NCI-H524 (cell line): ENCODE results near the gene IRAK1BP1.
"Not testable (repeated sequence)": the region's sequence is repeated elsewhere in the genome, so short reads cannot be mapped to it uniquely, and the experiment has no call there.

Experiments used
- DNase-seq, 2 experiments: peaks; one replicate each; lab custom pipeline; 2025; lab: John Stamatoyannopoulos, UW

IRAK1BP1 gene

GRCh38 chr6:78889901-78890300 is 22.6 kb downstream of the IRAK1BP1 start:
- not testable (repeated sequence) for DNase-seq

DNA sequence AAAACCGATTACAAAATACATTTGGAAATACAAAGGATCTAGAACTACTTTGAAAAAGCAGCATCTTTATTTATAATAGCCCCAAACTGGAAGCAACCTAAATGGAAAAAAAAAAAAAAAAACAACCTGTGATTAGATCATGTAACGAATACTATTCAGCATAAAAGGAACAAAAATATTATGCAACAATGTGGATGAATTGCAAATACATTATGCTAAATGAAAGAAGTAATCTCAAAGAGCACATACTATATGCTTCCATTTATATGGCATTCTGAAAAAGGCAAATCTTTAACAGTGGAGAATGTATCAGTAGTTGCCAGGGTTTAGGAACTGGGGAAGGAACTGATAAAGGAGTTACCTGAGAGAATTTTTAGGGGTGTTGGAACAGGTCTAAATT is 28.9 kb downstream of the IRAK1BP1 start:
- no peak for DNase-seq

- no peak for DNase-seq
These were observed 41.3 kb downstream of the IRAK1BP1 start for GRCh38 chr6:78908621-78909020.

DNA sequence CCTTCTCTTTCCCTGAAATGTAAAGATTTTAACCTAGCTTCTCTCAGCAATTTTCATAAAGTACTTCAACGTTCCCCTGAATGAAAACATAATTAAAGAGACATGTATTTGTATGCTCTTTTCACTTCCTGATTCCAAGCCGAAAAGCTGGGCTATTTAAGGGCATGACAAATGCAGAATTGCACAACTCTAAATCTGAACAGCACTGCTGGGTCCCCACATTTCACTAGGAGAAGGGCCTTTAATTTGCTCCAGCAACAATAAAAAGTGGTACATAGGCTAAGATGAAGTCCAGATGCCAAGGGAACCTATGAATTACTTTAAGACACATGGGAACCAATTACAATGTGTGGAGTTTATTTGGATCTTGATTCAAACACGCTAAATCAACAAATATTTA is 42.0 kb downstream of the IRAK1BP1 start:
- no peak for DNase-seq

DNA sequence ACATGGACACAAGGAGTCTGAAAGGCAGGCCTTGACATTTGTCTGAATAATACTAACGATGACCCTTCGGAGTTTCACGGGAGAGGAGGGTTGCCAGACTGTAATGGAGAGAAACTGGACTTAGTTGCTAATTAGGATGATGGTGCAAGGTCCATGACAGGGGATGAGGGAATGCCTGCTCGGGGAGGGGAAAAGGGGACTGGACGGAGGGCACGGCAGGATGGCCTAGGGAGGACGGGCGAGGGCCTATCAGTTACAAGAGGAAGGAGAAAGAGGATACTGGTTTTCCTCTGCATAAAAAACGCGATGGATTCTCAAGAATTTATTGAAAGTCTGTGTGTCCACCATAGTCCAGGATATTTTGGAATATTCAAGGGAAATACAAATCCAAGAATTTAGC is 42.7 kb downstream of the IRAK1BP1 start:
- no peak for DNase-seq

- DNase-seq = no peak
These were observed 43.3 kb downstream of the IRAK1BP1 start for GRCh38 chr6:78910591-78911171.

DNA sequence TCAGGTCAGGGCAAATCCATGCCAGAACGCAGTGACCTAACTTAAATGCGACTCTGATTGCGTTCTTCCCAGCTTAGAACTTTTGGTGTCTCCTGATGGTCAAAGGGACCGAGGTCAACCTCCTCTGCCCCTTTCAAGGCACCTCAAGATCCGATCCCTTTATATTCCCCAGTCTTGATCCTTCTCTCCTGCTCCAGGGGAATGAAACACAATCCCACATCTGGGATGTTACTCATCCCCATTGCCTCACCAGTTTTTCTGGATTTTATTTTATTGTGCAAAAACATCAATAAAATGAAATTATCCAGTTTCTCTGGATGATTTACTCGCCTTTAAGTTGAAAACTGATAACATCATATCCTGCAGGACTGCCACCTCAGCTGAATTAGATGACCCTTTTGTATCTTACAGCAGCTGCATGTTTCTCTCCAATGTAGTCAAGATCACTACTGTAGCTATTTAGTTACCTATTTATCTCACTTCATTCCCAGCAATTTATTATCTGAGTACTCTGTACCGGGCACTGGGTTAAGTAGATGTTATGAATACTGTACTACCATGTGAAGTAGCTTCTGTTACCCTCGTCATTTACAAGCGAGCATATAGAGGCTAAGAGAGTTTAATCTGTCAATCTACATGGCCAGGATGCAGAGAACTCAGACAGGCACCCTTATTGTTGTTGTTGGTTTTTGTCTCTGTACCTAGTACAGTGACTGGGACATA is 44.0 kb downstream of the IRAK1BP1 start:
- no peak for DNase-seq

DNA sequence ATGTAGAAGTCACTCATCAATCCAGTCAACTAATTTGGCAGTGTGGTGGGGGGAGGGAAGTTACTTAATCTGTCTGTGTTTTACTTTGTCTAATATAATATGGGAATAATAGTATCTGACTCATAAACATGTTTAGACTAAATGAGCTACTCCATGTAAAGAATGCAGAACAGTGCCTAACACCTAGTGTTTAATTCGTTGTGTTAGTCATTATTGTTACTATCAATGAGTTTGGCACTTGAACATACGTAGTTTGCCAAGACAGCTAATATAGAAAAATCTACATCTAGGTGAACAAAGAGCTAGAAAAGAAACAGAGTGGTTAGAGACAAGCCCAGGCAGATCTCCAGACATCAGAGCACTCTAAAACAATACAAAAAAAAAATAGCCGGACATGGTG is 49.1 kb downstream of the IRAK1BP1 start:
- no peak for DNase-seq

DNA sequence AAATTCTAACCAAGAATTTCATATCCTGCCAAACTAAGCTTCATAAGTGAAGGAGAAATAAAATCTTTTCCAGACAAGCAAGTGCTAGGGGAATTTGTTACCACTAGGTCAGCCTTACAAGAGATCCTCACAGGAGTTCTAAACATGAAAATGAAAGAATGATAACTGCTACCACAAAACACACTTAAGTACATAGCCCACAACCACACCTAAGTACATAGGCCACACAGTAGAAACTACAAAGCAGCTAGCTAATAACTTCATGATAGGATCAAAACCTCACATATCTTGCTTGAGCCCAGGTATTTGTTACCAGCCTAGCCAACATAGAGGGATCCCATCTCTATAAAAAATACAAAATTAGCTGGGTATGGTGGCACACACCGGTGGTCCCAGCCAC is 50.4 kb downstream of the IRAK1BP1 start:
- no peak for DNase-seq

GRCh38 chr6:78921168-78921567 is 53.8 kb downstream of the IRAK1BP1 start:
- DNase-seq = not testable (repeated sequence)

- DNase-seq = no peak
These were observed 58.0 kb downstream of the IRAK1BP1 start for GRCh38 chr6:78925317-78925716.

- DNase-seq = no peak
These were observed 68.2 kb downstream of the IRAK1BP1 start for GRCh38 chr6:78935553-78935952.

DNA sequence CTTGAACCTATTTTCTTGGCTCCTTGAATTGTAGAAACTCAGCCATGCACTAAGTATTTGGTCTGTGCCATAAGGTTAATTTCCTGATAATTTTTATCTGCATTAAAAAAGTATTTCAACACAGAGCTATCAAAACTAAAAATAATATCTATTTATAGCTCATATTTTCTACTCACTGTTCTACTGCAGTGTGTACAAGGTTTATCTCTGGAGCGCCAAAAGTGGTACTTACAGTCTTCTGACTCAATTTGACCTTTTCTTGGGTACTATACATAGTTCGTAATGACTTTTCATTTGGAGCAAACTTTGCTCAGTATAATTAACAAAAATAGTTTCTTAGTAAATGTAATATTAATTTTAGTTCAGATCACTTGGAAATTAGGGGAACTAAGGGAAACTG is 69.2 kb downstream of the IRAK1BP1 start:
- no peak for DNase-seq

GRCh38 chr6:78942446-78942845 is 75.1 kb downstream of the IRAK1BP1 start:
- no peak for DNase-seq

GRCh38 chr6:78947529-78947928 is 80.2 kb downstream of the IRAK1BP1 start:
- no peak for DNase-seq

GRCh38 chr6:78947962-78948361 is 80.6 kb downstream of the IRAK1BP1 start:
- DNase-seq = no peak

DNA sequence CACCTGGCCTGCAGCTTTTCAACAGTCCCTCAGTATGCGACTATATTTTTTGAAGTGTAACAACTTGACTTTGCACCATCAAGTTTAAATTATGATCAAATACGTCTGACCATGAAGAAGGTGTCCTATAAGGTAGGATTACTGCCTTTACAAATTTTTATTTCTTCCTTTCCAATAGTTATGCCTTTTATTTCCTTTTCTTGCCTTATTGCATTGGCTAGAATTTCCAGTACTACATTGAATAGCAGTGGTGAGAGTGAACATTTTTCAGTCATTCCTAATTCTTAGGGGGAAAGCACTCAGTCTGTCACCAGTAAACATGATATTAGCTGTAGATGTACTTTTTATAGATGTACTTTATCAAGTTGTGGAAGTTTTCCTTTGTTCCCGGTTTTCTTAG is 81.4 kb downstream of the IRAK1BP1 start:
- DNase-seq = no peak

DNA sequence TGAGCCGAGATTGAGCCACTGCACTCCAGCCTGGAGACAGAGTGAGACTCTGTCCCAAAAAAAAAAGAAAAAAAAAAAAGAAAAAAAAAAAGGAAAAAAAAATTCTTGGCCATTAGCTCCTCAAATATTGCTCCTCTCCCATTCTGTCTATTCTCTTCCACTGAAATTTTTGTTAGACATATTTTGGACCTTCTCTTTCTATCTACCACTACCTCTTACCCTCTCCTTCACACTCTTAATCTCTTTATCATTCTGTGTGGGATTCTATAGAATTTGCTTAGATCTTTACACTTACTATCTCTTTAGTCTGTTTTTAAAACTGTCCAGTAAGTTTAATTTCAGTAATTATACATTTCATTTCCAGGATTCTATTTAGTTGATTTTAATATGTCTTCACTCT is 85.0 kb downstream of the IRAK1BP1 start:
- DNase-seq = no peak
